Muscle layer of duodenum (tissue), 2 donors: ENCODE data around the gene GPR155.
A peak's percentile ranks its signal among the peaks of the same experiment; 100 is the strongest.

Experiments used
- H3K27ac ChIP-seq: one replicate; pipeline ENCODE4 v1.7.0; 2013; ENCODE audit warnings: mild to moderate bottlenecking, low read length
- H3K27me3 ChIP-seq: one replicate; pipeline ENCODE4 v1.7.0; 2013; ENCODE audit warnings: low read depth, mild to moderate bottlenecking, control low read depth, low read length
- H3K36me3 ChIP-seq, 2 donors: one replicate each; pipeline ENCODE4 v1.7.0; 2013; ENCODE audit warnings: low read length in 2 of 2, control low read depth in 1 of 2, mild to moderate bottlenecking in 1 of 2; ENCODE audit not compliant: insufficient read depth in 2 of 2, control insufficient read depth in 1 of 2
- H3K4me1 ChIP-seq, 2 donors: one replicate each; pipeline ENCODE4 v1.7.0; 2013; ENCODE audit warnings: low read length in 2 of 2, mild to moderate bottlenecking in 2 of 2, control low read depth in 1 of 2, moderate library complexity in 1 of 2; ENCODE audit not compliant: insufficient read depth in 2 of 2, control insufficient read depth in 1 of 2
- H3K4me3 ChIP-seq, 2 donors: one replicate each; pipeline ENCODE4 v1.7.0; 2013; ENCODE audit warnings: low read length in 2 of 2, low read depth in 1 of 2, mild to moderate bottlenecking in 1 of 2
- H3K9me3 ChIP-seq, 2 donors: one replicate each; pipeline ENCODE4 v1.7.0; 2013; ENCODE audit warnings: low read length in 2 of 2, control low read depth in 1 of 2, mild to moderate bottlenecking in 1 of 2; ENCODE audit not compliant: control insufficient read depth in 1 of 2
- donor health status: healthy.

The GPR155 gene

GRCh38 chr2:174516501-174517378 is 29.9 kb upstream of the GPR155 start:
- no peak overlapping the region for H3K27ac ChIP-seq
- H3K27me3 ChIP-seq, result no peaks in the 10 kb centered on the region
- H3K9me3 ChIP-seq, result no peaks in the 10 kb centered on the region
- H3K4me3 ChIP-seq, result no peak overlapping the region
- no peaks in the 10 kb centered on the region for H3K36me3 ChIP-seq
- no peaks in the 10 kb centered on the region for H3K4me1 ChIP-seq

GRCh38 chr2:174512345-174512744 is 25.5 kb upstream of the GPR155 start:
- Histone ChIP-seq H3K9me3 (no peaks in the 10 kb centered on the region), H3K4me1 (no peaks in the 10 kb centered on the region), H3K36me3 (no peaks in the 10 kb centered on the region), H3K27ac (no peak overlapping the region), H3K27me3 (no peaks in the 10 kb centered on the region), H3K4me3 (no peak overlapping the region)

GRCh38 chr2:174511580-174512260 is 24.9 kb upstream of the GPR155 start:
- no peaks in the 10 kb centered on the region for H3K4me1 ChIP-seq

GRCh38 chr2:174510583-174511189 is 23.9 kb upstream of the GPR155 start:
- Histone ChIP-seq H3K4me3 (no peak overlapping the region), H3K27me3 (no peaks in the 10 kb centered on the region), H3K4me1 (no peaks in the 10 kb centered on the region), H3K9me3 (no peaks in the 10 kb centered on the region), H3K36me3 (no peaks in the 10 kb centered on the region), H3K27ac (no peak overlapping the region)

More at GRCh38 chr2:174511580-174512260, 24.9 kb upstream of the GPR155 start:
- H3K27me3 ChIP-seq, result no peaks in the 10 kb centered on the region
- no peaks in the 10 kb centered on the region for H3K36me3 ChIP-seq
- no peak overlapping the region for H3K27ac ChIP-seq
- H3K4me3 ChIP-seq, result no peak overlapping the region
- no peaks in the 10 kb centered on the region for H3K9me3 ChIP-seq

GRCh38 chr2:174503161-174503809 is 16.5 kb upstream of the GPR155 start:
- no peak overlapping the region for H3K27ac ChIP-seq
- H3K27me3 ChIP-seq, result no peaks in the 10 kb centered on the region
- no peaks in the 10 kb centered on the region for H3K36me3 ChIP-seq
- H3K4me3 ChIP-seq, result no peak overlapping the region
- no peaks in the 10 kb centered on the region for H3K4me1 ChIP-seq
- H3K9me3 ChIP-seq, result no peaks in the 10 kb centered on the region

GRCh38 chr2:174499371-174499770 is 12.5 kb upstream of the GPR155 start:
- Histone ChIP-seq H3K27me3 (no peaks in the 10 kb centered on the region), H3K9me3 (no peaks in the 10 kb centered on the region), H3K36me3 (no peaks in the 10 kb centered on the region), H3K4me1 (no peaks in the 10 kb centered on the region), H3K4me3 (no peak overlapping the region), H3K27ac (no peak overlapping the region)

- no peak overlapping the region for H3K27ac ChIP-seq
These were observed 8.7 kb upstream of the GPR155 start for GRCh38 chr2:174495365-174496012.

GRCh38 chr2:174493549-174494331 is 6.9 kb upstream of the GPR155 start:
- no peak overlapping the region for H3K4me3 ChIP-seq
- H3K27me3 ChIP-seq, result no peaks in the 10 kb centered on the region
- H3K27ac ChIP-seq, result peak overlapping the region; percentile 70
- H3K9me3 ChIP-seq, result no peaks in the 10 kb centered on the region
- H3K4me1 ChIP-seq, result no peaks in the 10 kb centered on the region
- H3K36me3 ChIP-seq, result no peaks in the 10 kb centered on the region

More at GRCh38 chr2:174495365-174496012, 8.7 kb upstream of the GPR155 start:
- H3K9me3 ChIP-seq, result no peaks in the 10 kb centered on the region
- no peaks in the 10 kb centered on the region for H3K4me1 ChIP-seq
- H3K4me3 ChIP-seq, result no peak overlapping the region
- no peaks in the 10 kb centered on the region for H3K36me3 ChIP-seq
- H3K27me3 ChIP-seq, result no peaks in the 10 kb centered on the region

GRCh38 chr2:174492963-174493431 is 6.2 kb upstream of the GPR155 start:
- no peaks in the 10 kb centered on the region for H3K9me3 ChIP-seq
- no peaks in the 10 kb centered on the region for H3K36me3 ChIP-seq
- H3K4me3 ChIP-seq, result no peak overlapping the region
- H3K4me1 ChIP-seq, result no peaks in the 10 kb centered on the region
- no peaks in the 10 kb centered on the region for H3K27me3 ChIP-seq
- H3K27ac ChIP-seq, result peak overlapping the region; percentile 70

GRCh38 chr2:174491947-174492346 is 5.1 kb upstream of the GPR155 start:
- H3K36me3 ChIP-seq, result no peaks in the 10 kb centered on the region
- no peak overlapping the region for H3K27ac ChIP-seq
- H3K4me1 ChIP-seq, result no peaks in the 10 kb centered on the region
- no peaks in the 10 kb centered on the region for H3K9me3 ChIP-seq
- no peak overlapping the region for H3K4me3 ChIP-seq
- H3K27me3 ChIP-seq, result no peaks in the 10 kb centered on the region
